GM12878 (cell line): Measurements from ENCODE around the gene TMED1. TPM values are rescaled to one million over a fixed set of nuclear protein-coding genes. Genes with fewer than 3 reads are reported as not detected.

ENCODE experiments used
- ATAC-seq: fragments of 200-7000 bp; cut with Tn5 transposase; 3 replicates; pipeline ENCODE4 v1.9.1; 2020; ENCODE audit warnings: mild to moderate bottlenecking, moderate library complexity
- BruUV-seq: library from RNA; stranded (reverse); fragments of 400-500 nt; replicated peaks from 2 replicates; lab custom pipeline; 2021; lab: Mats Ljungman, UMichigan
- CTCF ChIA-PET: fragments of 300-600 bp; sonication (Branson Sonifier 250); formaldehyde crosslinking; extraction: SDS; loops from one replicate; lab custom pipeline; 2021; ENCODE audit warnings: inconsistent platforms; lab: Yijun Ruan, JAX
- POLR2A ChIA-PET: fragments of 350-600 bp; formaldehyde crosslinking; extraction: SDS; loops from one replicate; lab custom pipeline; 2021; ENCODE audit warnings: inconsistent platforms; lab: Charles Lee
- RAD21 ChIA-PET: fragments of 300-600 bp; sonication (Branson Sonifier 250); formaldehyde crosslinking; loops from one replicate; lab custom pipeline; 2023; ENCODE audit warnings: antibody characterized with exemption; ENCODE audit not compliant: unreplicated experiment; lab: Charles Lee
- SMC1A ChIA-PET: fragments of 300-600 bp; sonication (Branson Sonifier 250); formaldehyde crosslinking; loops from one replicate; lab custom pipeline; 2023; ENCODE audit not compliant: unreplicated experiment, uncharacterized antibody; lab: Charles Lee
- DNase-seq: peaks from one replicate; pipeline ENCODE4 v3.0.0-alpha.2; 2011; ENCODE audit warnings: low read depth, low spot score
- FAIRE-seq: peaks from 3 replicates; lab custom pipeline; 2011; peaks lifted over from hg19 to GRCh38; lab: Jason Lieb, UNC
- H2AFZ ChIP-seq: 2 replicates; pipeline ENCODE4 v1.6.0; 2011; ENCODE audit warnings: low read depth, low read length, control low read depth; ENCODE audit not compliant: control insufficient read depth
- H3K27ac ChIP-seq: 2 replicates; pipeline ENCODE4 v1.5.1; 2011; ENCODE audit warnings: control low read depth; ENCODE audit not compliant: control insufficient read depth, insufficient read depth
- H3K27me3 ChIP-seq, 2 experiments: replicated peaks in 1 of 2; 2 replicates each; pipeline versions ENCODE4 v1.6.0 to v1.6.1; 2011; ENCODE audit warnings: low read length in 1 of 2; ENCODE audit not compliant: control insufficient read depth in 2 of 2, insufficient read depth in 2 of 2
- H3K36me3 ChIP-seq, 2 experiments: 2 replicates each; pipeline ENCODE4 v1.5.1; 2011; ENCODE audit warnings: low read length in 1 of 2; ENCODE audit not compliant: control insufficient read depth in 2 of 2, insufficient read depth in 2 of 2
- H3K4me1 ChIP-seq: 2 replicates; pipeline ENCODE4 v1.6.1; 2011; ENCODE audit warnings: mild to moderate bottlenecking, low read length, moderate library complexity, mixed read lengths; ENCODE audit not compliant: control insufficient read depth, insufficient read depth
- H3K4me2 ChIP-seq: 2 replicates; pipeline ENCODE4 v1.6.0; 2011; ENCODE audit warnings: control low read depth; ENCODE audit not compliant: control insufficient read depth, insufficient read depth
- H3K4me3 ChIP-seq: fragments of 200-600 bp; sonication (generic); 2 replicates; pipeline ENCODE4 v1.5.1; 2016
- H3K79me2 ChIP-seq: 2 replicates; pipeline ENCODE4 v1.6.0; 2011; ENCODE audit warnings: low read length; ENCODE audit not compliant: control insufficient read depth, insufficient read depth
- H3K9ac ChIP-seq: 2 replicates; pipeline ENCODE4 v1.8.0; 2011; ENCODE audit warnings: low read length, control low read depth, mixed read lengths; ENCODE audit not compliant: control insufficient read depth, insufficient read depth
- H3K9me3 ChIP-seq: replicated peaks from 3 replicates; pipeline ENCODE4 v1.5.1; 2011; ENCODE audit warnings: mild to moderate bottlenecking, low read length; ENCODE audit not compliant: control insufficient read depth, insufficient read depth
- H4K20me1 ChIP-seq: 2 replicates; pipeline ENCODE4 v1.6.0; 2011; ENCODE audit not compliant: control insufficient read depth, insufficient read depth
- CHD2 ChIP-seq: IDR thresholded peaks from 2 replicates; pipeline ENCODE4 v1.6.1; 2011; ENCODE audit warnings: low read depth, low read length, improper control_type of control experiment, borderline replicate concordance
- IKZF1 ChIP-seq: fragments of 450-650 bp; conservative IDR thresholded peaks from 2 replicates; pipeline ENCODE4 v1.6.1; 2017; ENCODE audit warnings: antibody characterized with exemption, mild to moderate bottlenecking
- IKZF2 ChIP-seq, 2 experiments: fragments of 450-650 bp; IDR thresholded peaks; 2 replicates each; pipeline ENCODE4 v1.6.1; 2017; ENCODE audit warnings: mild to moderate bottlenecking in 2 of 2, moderate library complexity in 2 of 2
- NRF1 ChIP-seq: conservative IDR thresholded peaks from 2 replicates; pipeline ENCODE4 v1.6.1; 2011; ENCODE audit warnings: mild to moderate bottlenecking, low read depth, low read length, improper control_type of control experiment
- RUNX3 ChIP-seq: IDR thresholded peaks from 2 replicates; pipeline ENCODE4 v1.6.1; 2012; ENCODE audit warnings: low read length, inconsistent platforms
- SMAD1 ChIP-seq: fragments of 450-650 bp; IDR thresholded peaks from 2 replicates; pipeline ENCODE4 v1.6.1; 2018; ENCODE audit warnings: mild to moderate bottlenecking, low read depth; ENCODE audit not compliant: partially characterized antibody
- STAT3 ChIP-seq: IDR thresholded peaks from 2 replicates; pipeline ENCODE4 v1.6.1; 2011; ENCODE audit warnings: low read depth, low read length, improper control_type of control experiment
- YBX1 ChIP-seq: fragments of 450-650 bp; IDR thresholded peaks from 2 replicates; pipeline ENCODE4 v1.6.1; 2016; ENCODE audit warnings: antibody characterized with exemption
- ZNF384 ChIP-seq: IDR thresholded peaks from 2 replicates; pipeline ENCODE4 v1.6.1; 2012; ENCODE audit warnings: low read depth, mild to moderate bottlenecking, low read length, improper control_type of control experiment, borderline replicate concordance
- WGBS: methylation state at CpG from one replicate; pipeline ENCODE4 v1.1.6; 2016; ENCODE audit warnings: low lambda C conversion rate; ENCODE audit not compliant: insufficient replicate concordance, insufficient coverage; ENCODE audit errors: missing lambda C conversion rate; 5-methylcytosine and 5-hydroxymethylcytosine counted together
- in situ Hi-C: fragments of 300-500 bp; cut with MboI; formaldehyde crosslinking; loops from 9 replicates; pipeline ENCODE4 v1.14.3; 2018; ENCODE audit warnings: mixed read lengths
- intact Hi-C: fragments of 100-400 bp; cut with micrococcal nuclease; formaldehyde crosslinking; loops from one replicate; pipeline ENCODE4 v1.14.2; 2022; ENCODE audit not compliant: unreplicated experiment
- polyA plus RNA-seq, 11 experiments: library from polyadenylated mRNA; depleted of rRNA in 4 of 11; unstranded in 6 of 11; stranded (reverse) in 5 of 11; fragments of >200 nt; fragmentation: Nextera tagmentation in 4 of 11; fragmentation: Illumina TruSeq in 1 of 11; extraction: Ambion mirVana in 4 of 11; extraction: Trizol in 1 of 11; gene quantifications; 1 replicate in 1 of 11; 2 replicates in 10 of 11; pipeline versions ENCODE4 v1.2.1 to v1.2.3, GENCODE V29; 2011 to 2016; ENCODE audit warnings: inconsistent platforms in 2 of 11, missing spikeins in 2 of 11, low read depth in 1 of 11
- total RNA-seq, 4 experiments: library from RNA; depleted of rRNA in 3 of 4; stranded (reverse); fragments of >200 nt in 3 of 4; fragmentation: Illumina TruSeq in 1 of 4; extraction: Trizol in 1 of 4; gene quantifications; 2 replicates each; pipeline versions ENCODE4 v1.2.1 to v1.2.3, GENCODE V29; 2013 to 2021
- TF ChIP-seq, protein P1 (sequence below): fragments of 450-650 bp; IDR thresholded peaks from 2 replicates; pipeline ENCODE4 v1.6.1; 2017; ENCODE audit warnings: antibody characterized with exemption, mild to moderate bottlenecking, moderate library complexity
- TF ChIP-seq, protein P2 (sequence below): fragments of 450-650 bp; IDR thresholded peaks from 2 replicates; pipeline ENCODE4 v1.6.1; 2018; ENCODE audit warnings: mild to moderate bottlenecking, low read depth, moderate library complexity; ENCODE audit not compliant: partially characterized antibody
- TF ChIP-seq, protein P3 (sequence below): fragments of 450-650 bp; IDR thresholded peaks from 2 replicates; pipeline ENCODE4 v1.6.1; 2017; ENCODE audit warnings: mild to moderate bottlenecking, moderate library complexity

Gene TMED1
- total and polyA plus RNA-seq, 10 of the 15 experiments (the other 5 are each of a cell fraction or from before 2014, with no cell fraction given), result 0.60 to 23.1 (median 12.3) TPM

DNA sequence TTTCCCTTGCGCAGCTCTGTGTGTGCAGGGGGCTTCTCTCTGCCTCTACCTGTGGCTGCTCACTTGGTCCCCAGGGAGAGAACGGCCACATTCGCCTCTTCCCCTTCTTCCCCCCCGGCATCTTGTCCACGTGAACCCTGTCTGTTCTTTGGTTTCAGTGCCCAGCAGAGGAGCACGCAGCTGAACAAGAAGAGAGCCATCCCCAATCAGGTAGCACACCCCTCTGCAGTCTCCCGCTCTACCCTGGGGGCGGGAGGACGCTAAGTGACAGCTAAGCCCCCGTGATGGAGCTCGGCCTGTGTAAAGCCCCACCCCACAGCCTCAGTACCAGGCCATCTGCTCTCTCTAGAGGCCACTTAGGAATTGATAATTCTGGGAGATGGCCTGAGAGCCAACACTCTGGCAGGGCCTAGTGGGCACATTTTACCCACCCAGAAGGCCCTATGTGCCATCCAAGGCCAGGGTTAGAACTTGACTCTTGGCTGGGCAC is 30.2 kb downstream of the TMED1 start (continued):
- TF ChIP-seq, protein P1, sequence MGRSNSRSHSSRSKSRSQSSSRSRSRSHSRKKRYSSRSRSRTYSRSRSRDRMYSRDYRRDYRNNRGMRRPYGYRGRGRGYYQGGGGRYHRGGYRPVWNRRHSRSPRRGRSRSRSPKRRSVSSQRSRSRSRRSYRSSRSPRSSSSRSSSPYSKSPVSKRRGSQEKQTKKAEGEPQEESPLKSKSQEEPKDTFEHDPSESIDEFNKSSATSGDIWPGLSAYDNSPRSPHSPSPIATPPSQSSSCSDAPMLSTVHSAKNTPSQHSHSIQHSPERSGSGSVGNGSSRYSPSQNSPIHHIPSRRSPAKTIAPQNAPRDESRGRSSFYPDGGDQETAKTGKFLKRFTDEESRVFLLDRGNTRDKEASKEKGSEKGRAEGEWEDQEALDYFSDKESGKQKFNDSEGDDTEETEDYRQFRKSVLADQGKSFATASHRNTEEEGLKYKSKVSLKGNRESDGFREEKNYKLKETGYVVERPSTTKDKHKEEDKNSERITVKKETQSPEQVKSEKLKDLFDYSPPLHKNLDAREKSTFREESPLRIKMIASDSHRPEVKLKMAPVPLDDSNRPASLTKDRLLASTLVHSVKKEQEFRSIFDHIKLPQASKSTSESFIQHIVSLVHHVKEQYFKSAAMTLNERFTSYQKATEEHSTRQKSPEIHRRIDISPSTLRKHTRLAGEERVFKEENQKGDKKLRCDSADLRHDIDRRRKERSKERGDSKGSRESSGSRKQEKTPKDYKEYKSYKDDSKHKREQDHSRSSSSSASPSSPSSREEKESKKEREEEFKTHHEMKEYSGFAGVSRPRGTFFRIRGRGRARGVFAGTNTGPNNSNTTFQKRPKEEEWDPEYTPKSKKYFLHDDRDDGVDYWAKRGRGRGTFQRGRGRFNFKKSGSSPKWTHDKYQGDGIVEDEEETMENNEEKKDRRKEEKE, result no peak
- TF ChIP-seq YBX1 (no peak), IKZF1 (no peak)
- TF ChIP-seq, protein P2, sequence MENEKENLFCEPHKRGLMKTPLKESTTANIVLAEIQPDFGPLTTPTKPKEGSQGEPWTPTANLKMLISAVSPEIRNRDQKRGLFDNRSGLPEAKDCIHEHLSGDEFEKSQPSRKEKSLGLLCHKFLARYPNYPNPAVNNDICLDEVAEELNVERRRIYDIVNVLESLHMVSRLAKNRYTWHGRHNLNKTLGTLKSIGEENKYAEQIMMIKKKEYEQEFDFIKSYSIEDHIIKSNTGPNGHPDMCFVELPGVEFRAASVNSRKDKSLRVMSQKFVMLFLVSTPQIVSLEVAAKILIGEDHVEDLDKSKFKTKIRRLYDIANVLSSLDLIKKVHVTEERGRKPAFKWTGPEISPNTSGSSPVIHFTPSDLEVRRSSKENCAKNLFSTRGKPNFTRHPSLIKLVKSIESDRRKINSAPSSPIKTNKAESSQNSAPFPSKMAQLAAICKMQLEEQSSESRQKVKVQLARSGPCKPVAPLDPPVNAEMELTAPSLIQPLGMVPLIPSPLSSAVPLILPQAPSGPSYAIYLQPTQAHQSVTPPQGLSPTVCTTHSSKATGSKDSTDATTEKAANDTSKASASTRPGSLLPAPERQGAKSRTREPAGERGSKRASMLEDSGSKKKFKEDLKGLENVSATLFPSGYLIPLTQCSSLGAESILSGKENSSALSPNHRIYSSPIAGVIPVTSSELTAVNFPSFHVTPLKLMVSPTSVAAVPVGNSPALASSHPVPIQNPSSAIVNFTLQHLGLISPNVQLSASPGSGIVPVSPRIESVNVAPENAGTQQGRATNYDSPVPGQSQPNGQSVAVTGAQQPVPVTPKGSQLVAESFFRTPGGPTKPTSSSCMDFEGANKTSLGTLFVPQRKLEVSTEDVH, result no peak

DNA sequence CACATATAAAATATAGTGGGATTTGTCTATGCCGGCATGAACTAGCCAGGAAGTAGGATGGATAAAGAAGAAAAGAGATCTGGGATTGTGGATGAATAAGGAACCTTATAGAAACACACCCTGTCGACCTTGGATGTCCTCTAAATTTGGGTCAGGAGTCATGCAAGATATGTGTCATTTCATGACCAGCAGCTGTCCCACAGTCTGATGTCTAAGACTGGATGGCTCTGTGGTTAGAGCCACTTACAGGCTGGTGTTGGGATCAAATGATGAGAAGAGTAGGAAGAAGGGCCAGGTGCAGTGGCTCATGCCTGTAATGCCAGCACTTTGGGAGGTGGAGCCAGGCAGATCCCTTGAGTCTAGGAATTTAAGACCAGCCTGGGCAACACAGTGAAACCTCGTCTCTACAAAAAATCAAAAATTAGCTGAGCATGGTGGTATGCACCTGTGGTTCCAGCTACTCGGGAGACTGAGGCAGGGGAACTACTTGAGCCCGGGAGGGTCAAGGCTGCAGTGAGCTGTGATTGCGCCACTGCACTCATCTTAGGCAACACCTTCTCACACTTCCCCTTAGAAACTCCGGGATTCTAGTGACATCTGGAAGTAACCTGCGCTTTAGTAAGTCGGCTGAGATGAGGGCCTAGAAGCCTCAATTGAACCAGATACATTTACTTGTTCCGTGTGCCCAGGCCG is 30.8 kb downstream of the TMED1 start:
- in situ Hi-C loops (no loop called here), intact Hi-C loops (no loop called here)
- CTCF ChIA-PET, result interaction anchor here (1.5 kb wide), 1 partner anchor 88 kb away, joined by 6 read pairs; the partner anchor contains the start of gene DNM2
- Histone ChIP-seq H4K20me1 (no peaks in the 10 kb centered on the region), H3K4me2 (no peak overlapping the region), H3K79me2 (no peaks in the 10 kb centered on the region), H3K27ac (no peak overlapping the region), H3K4me1 (no peaks in the 10 kb centered on the region; the same call in 1 of the 2 replicates), H3K36me3 (peaks cover 5 to 25% of the 10 kb centered on the region in 2 experiments), H3K9me3 (no peaks in the 10 kb centered on the region), H3K27me3 (no peaks in the 10 kb centered on the region), H3K4me3 (no peak overlapping the region), H3K9ac (no peak overlapping the region), H2AFZ (no peak overlapping the region)
- no peak for ATAC-seq
- no peak for DNase-seq
- TSS peak; percentile 27 for BruUV-seq
- SMC1A ChIA-PET, result interaction anchor here (1.4 kb wide), 1 partner anchor 87 kb away, joined by 3 read pairs; the partner anchor contains the start of gene DNM2
- no peak for FAIRE-seq
- RAD21 ChIA-PET, result no interaction called here
- POLR2A ChIA-PET, result interaction anchor here (0.6 kb wide), 1 partner anchor 63 kb away, joined by 5 read pairs; no protein-coding TSS in a partner anchor
- WGBS, result 95% methylated on average over 11 of the region's 11 CpGs
- TF ChIP-seq STAT3 (no peak), CHD2 (no peak), SMAD1 (no peak), ZNF384 (no peak), RUNX3 (no peak), IKZF2 (IDR thresholded peaks at IDR 0.05) (no peak), NRF1 (no peak)
- TF ChIP-seq, protein P3, sequence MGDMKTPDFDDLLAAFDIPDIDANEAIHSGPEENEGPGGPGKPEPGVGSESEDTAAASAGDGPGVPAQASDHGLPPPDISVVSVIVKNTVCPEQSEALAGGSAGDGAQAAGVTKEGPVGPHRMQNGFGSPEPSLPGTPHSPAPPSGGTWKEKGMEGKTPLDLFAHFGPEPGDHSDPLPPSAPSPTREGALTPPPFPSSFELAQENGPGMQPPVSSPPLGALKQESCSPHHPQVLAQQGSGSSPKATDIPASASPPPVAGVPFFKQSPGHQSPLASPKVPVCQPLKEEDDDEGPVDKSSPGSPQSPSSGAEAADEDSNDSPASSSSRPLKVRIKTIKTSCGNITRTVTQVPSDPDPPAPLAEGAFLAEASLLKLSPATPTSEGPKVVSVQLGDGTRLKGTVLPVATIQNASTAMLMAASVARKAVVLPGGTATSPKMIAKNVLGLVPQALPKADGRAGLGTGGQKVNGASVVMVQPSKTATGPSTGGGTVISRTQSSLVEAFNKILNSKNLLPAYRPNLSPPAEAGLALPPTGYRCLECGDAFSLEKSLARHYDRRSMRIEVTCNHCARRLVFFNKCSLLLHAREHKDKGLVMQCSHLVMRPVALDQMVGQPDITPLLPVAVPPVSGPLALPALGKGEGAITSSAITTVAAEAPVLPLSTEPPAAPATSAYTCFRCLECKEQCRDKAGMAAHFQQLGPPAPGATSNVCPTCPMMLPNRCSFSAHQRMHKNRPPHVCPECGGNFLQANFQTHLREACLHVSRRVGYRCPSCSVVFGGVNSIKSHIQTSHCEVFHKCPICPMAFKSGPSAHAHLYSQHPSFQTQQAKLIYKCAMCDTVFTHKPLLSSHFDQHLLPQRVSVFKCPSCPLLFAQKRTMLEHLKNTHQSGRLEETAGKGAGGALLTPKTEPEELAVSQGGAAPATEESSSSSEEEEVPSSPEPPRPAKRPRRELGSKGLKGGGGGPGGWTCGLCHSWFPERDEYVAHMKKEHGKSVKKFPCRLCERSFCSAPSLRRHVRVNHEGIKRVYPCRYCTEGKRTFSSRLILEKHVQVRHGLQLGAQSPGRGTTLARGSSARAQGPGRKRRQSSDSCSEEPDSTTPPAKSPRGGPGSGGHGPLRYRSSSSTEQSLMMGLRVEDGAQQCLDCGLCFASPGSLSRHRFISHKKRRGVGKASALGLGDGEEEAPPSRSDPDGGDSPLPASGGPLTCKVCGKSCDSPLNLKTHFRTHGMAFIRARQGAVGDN, result no peak
